GM23338 (cell line): ENCODE data around the gene PRPF39. TPM values are rescaled to one million over a fixed set of nuclear protein-coding genes. Genes with fewer than 3 reads are reported as not detected.

Source experiments
- ATAC-seq: fragments of 200-7000 bp; cut with Tn5 transposase; 3 replicates; pipeline ENCODE4 v1.9.1; 2020
- DNase-seq: peaks from one replicate; pipeline ENCODE4 v3.0.0-alpha.2; 2015; ENCODE audit warnings: low spot score
- H2AFZ ChIP-seq: fragments of 200-600 bp; sonication (generic); 2 replicates; pipeline ENCODE4 v1.8.0; 2016; ENCODE audit warnings: antibody characterized with exemption, mild to moderate bottlenecking, moderate library complexity
- H3F3A ChIP-seq: fragments of 200-600 bp; sonication (generic); replicated peaks from 2 replicates; pipeline ENCODE4 v1.8.0; 2017; ENCODE audit warnings: antibody characterized with exemption, mixed run types, low read depth
- H3K27ac ChIP-seq: fragments of 200-600 bp; sonication (generic); 2 replicates; pipeline ENCODE4 v1.6.1; 2016; ENCODE audit warnings: low read depth
- H3K27me3 ChIP-seq: fragments of 200-600 bp; sonication (generic); 2 replicates; pipeline ENCODE4 v1.8.0; 2016; ENCODE audit warnings: mild to moderate bottlenecking, mixed run types, moderate library complexity; ENCODE audit not compliant: insufficient read depth
- H3K36me3 ChIP-seq: fragments of 200-600 bp; sonication (generic); 2 replicates; pipeline ENCODE4 v1.8.0; 2016; ENCODE audit warnings: mild to moderate bottlenecking; ENCODE audit not compliant: insufficient read depth
- H3K4me1 ChIP-seq: fragments of 200-600 bp; sonication (generic); 2 replicates; pipeline ENCODE4 v1.8.0; 2016; ENCODE audit warnings: mild to moderate bottlenecking, moderate library complexity; ENCODE audit not compliant: insufficient read depth
- H3K4me2 ChIP-seq: fragments of 200-600 bp; sonication (generic); 2 replicates; pipeline ENCODE4 v1.7.1; 2017; ENCODE audit warnings: mixed run types
- H3K4me3 ChIP-seq: fragments of 200-600 bp; sonication (generic); 2 replicates; pipeline ENCODE4 v1.6.1; 2016; ENCODE audit warnings: mixed run types
- H3K79me2 ChIP-seq: fragments of 200-600 bp; sonication (generic); replicated peaks from 2 replicates; pipeline ENCODE4 v1.8.0; 2017; ENCODE audit warnings: mild to moderate bottlenecking; ENCODE audit not compliant: insufficient read depth
- H3K9me2 ChIP-seq: fragments of 200-600 bp; sonication (generic); 2 replicates; pipeline ENCODE4 v1.8.0; 2017; ENCODE audit not compliant: insufficient read depth
- H4K20me1 ChIP-seq: fragments of 200-600 bp; sonication (generic); replicated peaks from 2 replicates; pipeline ENCODE4 v1.8.0; 2017; ENCODE audit warnings: mild to moderate bottlenecking; ENCODE audit not compliant: insufficient read depth
- H3K27ac Mint-ChIP-seq: 2 replicates; pipeline ENCODE4 v1.8.0; 2020; ENCODE audit warnings: inconsistent platforms, mild to moderate bottlenecking, moderate library complexity, mixed read lengths
- H3K27me3 Mint-ChIP-seq: 3 replicates; pipeline ENCODE4 v1.8.0; 2022; ENCODE audit warnings: low read depth, mild to moderate bottlenecking, moderate library complexity, mixed read lengths, inconsistent platforms; ENCODE audit not compliant: insufficient read depth, poor library complexity
- H3K36me3 Mint-ChIP-seq: 3 replicates; pipeline ENCODE4 v1.8.0; 2021; ENCODE audit warnings: low read depth, mild to moderate bottlenecking, inconsistent platforms, moderate library complexity, mixed read lengths
- H3K4me1 Mint-ChIP-seq: 3 replicates; pipeline ENCODE4 v1.8.0; 2020; ENCODE audit warnings: mild to moderate bottlenecking, inconsistent platforms, mixed read lengths
- H3K4me3 Mint-ChIP-seq: 3 replicates; pipeline ENCODE4 v1.8.0; 2021; ENCODE audit warnings: moderate library complexity, mild to moderate bottlenecking, inconsistent platforms, mixed read lengths
- H3K9me3 Mint-ChIP-seq: 3 replicates; pipeline ENCODE4 v1.8.0; 2020; ENCODE audit warnings: moderate library complexity, mild to moderate bottlenecking, inconsistent platforms, mixed read lengths
- CREB1 ChIP-seq: fragments of 250-450 bp; sonication (Bioruptor Pico); IDR thresholded peaks from 2 replicates; pipeline ENCODE4 v1.5.0; 2020; ENCODE audit warnings: low read depth, mild to moderate bottlenecking, moderate library complexity
- EZH2phosphoT487 ChIP-seq: fragments of 200-600 bp; sonication (generic); IDR thresholded peaks from one replicate; pipeline ENCODE4 v1.8.1; 2018; ENCODE audit warnings: antibody characterized with exemption; ENCODE audit not compliant: unreplicated experiment
- NANOG ChIP-seq: IDR thresholded peaks from 2 replicates; pipeline ENCODE4 v1.6.1; 2016; ENCODE audit warnings: antibody characterized with exemption, borderline replicate concordance
- POLR2AphosphoS5 ChIP-seq: IDR thresholded peaks from 2 replicates; pipeline ENCODE4 v1.6.1; 2016; ENCODE audit warnings: antibody characterized with exemption, low read depth
- STAT1 ChIP-seq: IDR thresholded peaks from one replicate; pipeline ENCODE4 v1.6.1; 2016; ENCODE audit warnings: antibody characterized with exemption; ENCODE audit not compliant: unreplicated experiment
- ZNF114 ChIP-seq: fragments of 250-450 bp; sonication (Bioruptor Pico); IDR thresholded peaks from 2 replicates; pipeline ENCODE4 v1.5.0; 2020; ENCODE audit warnings: mild to moderate bottlenecking, moderate library complexity
- polyA plus RNA-seq: library from polyadenylated mRNA; unstranded; fragments of >200 nt; fragmentation: Nextera tagmentation; extraction: Ambion mirVana; gene quantifications from 2 replicates; pipeline ENCODE4 v1.2.1, GENCODE V29; 2016
- total RNA-seq: library from RNA; depleted of rRNA; stranded (reverse); fragments of >200 nt; shearing (Covaris generic); gene quantifications from 2 replicates; pipeline ENCODE4 v1.2.3, GENCODE V29; 2014
- TF ChIP-seq, protein P1 (sequence below): fragments of 250-450 bp; sonication (Bioruptor Pico); IDR thresholded peaks from 2 replicates; pipeline ENCODE4 v1.5.0; 2020; ENCODE audit warnings: mild to moderate bottlenecking, moderate library complexity
- TF ChIP-seq, protein P2 (sequence below): IDR thresholded peaks from one replicate; pipeline ENCODE4 v1.6.1; 2018; ENCODE audit warnings: antibody characterized with exemption; ENCODE audit not compliant: unreplicated experiment

Gene PRPF39
- total and polyA plus RNA-seq, 2 experiments from 2014 or later: 30.7 to 56.9 TPM

- Histone ChIP-seq H3K4me2 (no peak overlapping the region), H3K36me3 (peaks cover 36% of the 10 kb centered on the region), H3K27me3 (no peaks in the 10 kb centered on the region), H3F3A (no peaks in the 10 kb centered on the region), H2AFZ (no peak overlapping the region), H3K4me1 (no peaks in the 10 kb centered on the region), H3K79me2 (peaks cover 27% of the 10 kb centered on the region), H3K27ac (no peak overlapping the region), H3K9me2 (no peaks in the 10 kb centered on the region), H4K20me1 (peaks cover 24% of the 10 kb centered on the region), H3K4me3 (no peak overlapping the region)
- no peaks in the 10 kb centered on the region for H3K4me1 Mint-ChIP-seq
- no peak for DNase-seq
- H3K27me3 Mint-ChIP-seq: no peaks in the 10 kb centered on the region
- peaks cover 55% of the 10 kb centered on the region for H3K36me3 Mint-ChIP-seq
- H3K9me3 Mint-ChIP-seq: no peaks in the 10 kb centered on the region
- ATAC-seq: no peak
- H3K27ac Mint-ChIP-seq: no peak overlapping the region
- TF ChIP-seq, protein P1, sequence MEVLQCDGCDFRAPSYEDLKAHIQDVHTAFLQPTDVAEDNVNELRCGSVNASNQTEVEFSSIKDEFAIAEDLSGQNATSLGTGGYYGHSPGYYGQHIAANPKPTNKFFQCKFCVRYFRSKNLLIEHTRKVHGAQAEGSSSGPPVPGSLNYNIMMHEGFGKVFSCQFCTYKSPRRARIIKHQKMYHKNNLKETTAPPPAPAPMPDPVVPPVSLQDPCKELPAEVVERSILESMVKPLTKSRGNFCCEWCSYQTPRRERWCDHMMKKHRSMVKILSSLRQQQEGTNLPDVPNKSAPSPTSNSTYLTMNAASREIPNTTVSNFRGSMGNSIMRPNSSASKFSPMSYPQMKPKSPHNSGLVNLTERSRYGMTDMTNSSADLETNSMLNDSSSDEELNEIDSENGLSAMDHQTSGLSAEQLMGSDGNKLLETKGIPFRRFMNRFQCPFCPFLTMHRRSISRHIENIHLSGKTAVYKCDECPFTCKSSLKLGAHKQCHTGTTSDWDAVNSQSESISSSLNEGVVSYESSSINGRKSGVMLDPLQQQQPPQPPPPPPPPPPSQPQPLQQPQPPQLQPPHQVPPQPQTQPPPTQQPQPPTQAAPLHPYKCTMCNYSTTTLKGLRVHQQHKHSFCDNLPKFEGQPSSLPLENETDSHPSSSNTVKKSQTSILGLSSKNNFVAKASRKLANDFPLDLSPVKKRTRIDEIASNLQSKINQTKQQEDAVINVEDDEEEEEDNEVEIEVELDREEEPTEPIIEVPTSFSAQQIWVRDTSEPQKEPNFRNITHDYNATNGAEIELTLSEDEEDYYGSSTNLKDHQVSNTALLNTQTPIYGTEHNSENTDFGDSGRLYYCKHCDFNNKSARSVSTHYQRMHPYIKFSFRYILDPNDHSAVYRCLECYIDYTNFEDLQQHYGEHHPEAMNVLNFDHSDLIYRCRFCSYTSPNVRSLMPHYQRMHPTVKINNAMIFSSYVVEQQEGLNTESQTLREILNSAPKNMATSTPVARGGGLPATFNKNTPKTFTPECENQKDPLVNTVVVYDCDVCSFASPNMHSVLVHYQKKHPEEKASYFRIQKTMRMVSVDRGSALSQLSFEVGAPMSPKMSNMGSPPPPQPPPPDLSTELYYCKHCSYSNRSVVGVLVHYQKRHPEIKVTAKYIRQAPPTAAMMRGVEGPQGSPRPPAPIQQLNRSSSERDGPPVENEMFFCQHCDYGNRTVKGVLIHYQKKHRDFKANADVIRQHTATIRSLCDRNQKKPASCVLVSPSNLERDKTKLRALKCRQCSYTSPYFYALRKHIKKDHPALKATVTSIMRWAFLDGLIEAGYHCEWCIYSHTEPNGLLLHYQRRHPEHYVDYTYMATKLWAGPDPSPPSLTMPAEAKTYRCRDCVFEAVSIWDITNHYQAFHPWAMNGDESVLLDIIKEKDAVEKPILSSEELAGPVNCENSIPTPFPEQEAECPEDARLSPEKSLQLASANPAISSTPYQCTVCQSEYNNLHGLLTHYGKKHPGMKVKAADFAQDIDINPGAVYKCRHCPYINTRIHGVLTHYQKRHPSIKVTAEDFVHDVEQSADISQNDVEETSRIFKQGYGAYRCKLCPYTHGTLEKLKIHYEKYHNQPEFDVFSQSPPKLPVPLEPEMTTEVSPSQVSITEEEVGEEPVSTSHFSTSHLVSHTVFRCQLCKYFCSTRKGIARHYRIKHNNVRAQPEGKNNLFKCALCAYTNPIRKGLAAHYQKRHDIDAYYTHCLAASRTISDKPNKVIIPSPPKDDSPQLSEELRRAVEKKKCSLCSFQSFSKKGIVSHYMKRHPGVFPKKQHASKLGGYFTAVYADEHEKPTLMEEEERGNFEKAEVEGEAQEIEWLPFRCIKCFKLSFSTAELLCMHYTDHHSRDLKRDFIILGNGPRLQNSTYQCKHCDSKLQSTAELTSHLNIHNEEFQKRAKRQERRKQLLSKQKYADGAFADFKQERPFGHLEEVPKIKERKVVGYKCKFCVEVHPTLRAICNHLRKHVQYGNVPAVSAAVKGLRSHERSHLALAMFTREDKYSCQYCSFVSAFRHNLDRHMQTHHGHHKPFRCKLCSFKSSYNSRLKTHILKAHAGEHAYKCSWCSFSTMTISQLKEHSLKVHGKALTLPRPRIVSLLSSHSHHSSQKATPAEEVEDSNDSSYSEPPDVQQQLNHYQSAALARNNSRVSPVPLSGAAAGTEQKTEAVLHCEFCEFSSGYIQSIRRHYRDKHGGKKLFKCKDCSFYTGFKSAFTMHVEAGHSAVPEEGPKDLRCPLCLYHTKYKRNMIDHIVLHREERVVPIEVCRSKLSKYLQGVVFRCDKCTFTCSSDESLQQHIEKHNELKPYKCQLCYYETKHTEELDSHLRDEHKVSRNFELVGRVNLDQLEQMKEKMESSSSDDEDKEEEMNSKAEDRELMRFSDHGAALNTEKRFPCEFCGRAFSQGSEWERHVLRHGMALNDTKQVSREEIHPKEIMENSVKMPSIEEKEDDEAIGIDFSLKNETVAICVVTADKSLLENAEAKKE (CRISPR knock-in tag): no peak
- TF ChIP-seq, protein P2, sequence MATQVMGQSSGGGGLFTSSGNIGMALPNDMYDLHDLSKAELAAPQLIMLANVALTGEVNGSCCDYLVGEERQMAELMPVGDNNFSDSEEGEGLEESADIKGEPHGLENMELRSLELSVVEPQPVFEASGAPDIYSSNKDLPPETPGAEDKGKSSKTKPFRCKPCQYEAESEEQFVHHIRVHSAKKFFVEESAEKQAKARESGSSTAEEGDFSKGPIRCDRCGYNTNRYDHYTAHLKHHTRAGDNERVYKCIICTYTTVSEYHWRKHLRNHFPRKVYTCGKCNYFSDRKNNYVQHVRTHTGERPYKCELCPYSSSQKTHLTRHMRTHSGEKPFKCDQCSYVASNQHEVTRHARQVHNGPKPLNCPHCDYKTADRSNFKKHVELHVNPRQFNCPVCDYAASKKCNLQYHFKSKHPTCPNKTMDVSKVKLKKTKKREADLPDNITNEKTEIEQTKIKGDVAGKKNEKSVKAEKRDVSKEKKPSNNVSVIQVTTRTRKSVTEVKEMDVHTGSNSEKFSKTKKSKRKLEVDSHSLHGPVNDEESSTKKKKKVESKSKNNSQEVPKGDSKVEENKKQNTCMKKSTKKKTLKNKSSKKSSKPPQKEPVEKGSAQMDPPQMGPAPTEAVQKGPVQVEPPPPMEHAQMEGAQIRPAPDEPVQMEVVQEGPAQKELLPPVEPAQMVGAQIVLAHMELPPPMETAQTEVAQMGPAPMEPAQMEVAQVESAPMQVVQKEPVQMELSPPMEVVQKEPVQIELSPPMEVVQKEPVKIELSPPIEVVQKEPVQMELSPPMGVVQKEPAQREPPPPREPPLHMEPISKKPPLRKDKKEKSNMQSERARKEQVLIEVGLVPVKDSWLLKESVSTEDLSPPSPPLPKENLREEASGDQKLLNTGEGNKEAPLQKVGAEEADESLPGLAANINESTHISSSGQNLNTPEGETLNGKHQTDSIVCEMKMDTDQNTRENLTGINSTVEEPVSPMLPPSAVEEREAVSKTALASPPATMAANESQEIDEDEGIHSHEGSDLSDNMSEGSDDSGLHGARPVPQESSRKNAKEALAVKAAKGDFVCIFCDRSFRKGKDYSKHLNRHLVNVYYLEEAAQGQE: no peak
- TF ChIP-seq EZH2phosphoT487 (no peak), CREB1 (CRISPR knock-in tag) (no peak), STAT1 (no peak), POLR2AphosphoS5 (no peak), ZNF114 (CRISPR knock-in tag) (no peak), NANOG (no peak)
- H3K4me3 Mint-ChIP-seq: no peak overlapping the region
Observed at GRCh38 chr14:45125754-45126153, 41.8 kb downstream of the PRPF39 start.
